HG02610 (cell line): ENCODE data around the gene RETSAT.

ENCODE experiments used
- ATAC-seq: cut with Tn5 transposase; IDR thresholded peaks from one replicate; pipeline ENCODE4 v1.9.1; 2021; ENCODE audit warnings: mild to moderate bottlenecking, moderate library complexity; ENCODE audit not compliant: unreplicated experiment

Gene RETSAT

GRCh38 chr2:85309699-85310321 lies 44.5 kb downstream of the RETSAT start:
- ATAC-seq = no peak

- ATAC-seq = no peak
Observed at GRCh38 chr2:85308896-85309555, 45.3 kb downstream of the RETSAT start.

GRCh38 chr2:85308201-85308600 lies 46.1 kb downstream of the RETSAT start:
- ATAC-seq = no peak

GRCh38 chr2:85307527-85307897 lies 46.8 kb downstream of the RETSAT start:
- ATAC-seq = no peak

GRCh38 chr2:85303780-85304531 lies 50.4 kb downstream of the RETSAT start:
- no peak for ATAC-seq

GRCh38 chr2:85302121-85302520 lies 52.2 kb downstream of the RETSAT start:
- no peak for ATAC-seq
